Ammon's horn (tissue), 1 donor: Measurements from ENCODE around the gene BOLA3.
A peak's percentile ranks its signal among the peaks of the same experiment; 100 is the strongest.
"Not testable (repeated sequence)": the region's sequence is repeated elsewhere in the genome, so short reads cannot be mapped to it uniquely, and the experiment has no call there.

Source experiments
- DNase-seq: peaks from one replicate; pipeline ENCODE4 v3.0.0-alpha.2; 2016; ENCODE audit warnings: low spot score

BOLA3 gene, protein sequence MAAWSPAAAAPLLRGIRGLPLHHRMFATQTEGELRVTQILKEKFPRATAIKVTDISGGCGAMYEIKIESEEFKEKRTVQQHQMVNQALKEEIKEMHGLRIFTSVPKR

DNA sequence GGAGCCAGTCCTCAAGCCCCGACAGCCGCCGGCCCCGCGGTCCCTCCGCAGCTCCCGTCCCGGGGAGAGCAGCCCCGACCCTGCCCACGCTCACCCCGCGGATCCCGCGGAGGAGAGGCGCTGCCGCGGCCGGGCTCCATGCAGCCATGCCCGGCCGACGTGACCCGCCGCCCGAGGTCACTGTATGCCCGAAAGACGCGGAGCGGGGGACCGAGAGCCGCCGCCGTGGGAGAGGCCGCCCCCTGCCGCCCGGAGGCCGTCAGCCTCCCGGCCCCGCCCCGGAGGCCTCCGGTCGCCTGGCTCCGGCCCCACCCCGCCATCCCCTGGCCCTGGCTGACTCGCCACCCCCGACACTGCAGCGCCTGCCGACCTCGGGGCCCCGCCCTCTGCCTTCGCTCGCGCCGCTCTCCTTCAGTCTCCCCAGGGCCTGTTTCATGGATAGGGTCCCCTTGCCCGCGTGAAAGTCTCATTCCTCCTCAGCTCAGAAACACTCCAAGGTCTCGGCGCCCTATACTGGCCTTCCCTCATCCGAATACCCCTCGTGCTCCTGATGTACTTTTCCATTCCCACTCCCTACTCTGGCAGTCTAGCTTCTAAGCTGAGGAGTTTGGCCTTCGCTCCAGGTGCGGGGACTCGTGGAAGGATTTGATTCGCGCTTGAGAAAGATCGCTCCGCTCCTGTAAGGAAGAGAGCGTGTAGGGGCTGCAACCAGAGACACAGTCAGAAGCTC is at the start of gene BOLA3:
TSS of gene BOLA3 (minus strand) at position 186 of the 730 bp plus-strand sequence. CDS start at position 148, 38 bp downstream.
- DNase-seq = peak; percentile 84

DNA sequence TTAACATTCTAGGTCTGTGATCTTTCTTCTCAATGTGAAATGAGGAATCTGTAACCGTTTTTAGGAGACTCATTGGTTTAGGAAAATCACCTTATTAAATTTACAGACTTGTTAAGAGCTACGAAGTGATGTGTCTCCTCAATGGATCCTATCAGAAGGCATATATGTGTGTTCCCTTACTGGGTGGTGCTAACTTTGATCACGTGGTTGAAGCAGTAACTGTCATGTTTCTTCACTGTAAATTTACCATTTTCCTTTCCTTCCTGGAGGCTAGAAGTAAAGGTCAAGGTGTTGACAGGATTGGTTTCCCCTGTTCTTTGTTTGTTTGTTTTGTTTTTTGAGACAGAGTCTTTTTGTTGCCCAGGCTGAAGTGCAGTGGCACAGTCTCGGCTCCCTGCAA is 49.3 kb upstream of the BOLA3 start:
- DNase-seq = no peak

DNA sequence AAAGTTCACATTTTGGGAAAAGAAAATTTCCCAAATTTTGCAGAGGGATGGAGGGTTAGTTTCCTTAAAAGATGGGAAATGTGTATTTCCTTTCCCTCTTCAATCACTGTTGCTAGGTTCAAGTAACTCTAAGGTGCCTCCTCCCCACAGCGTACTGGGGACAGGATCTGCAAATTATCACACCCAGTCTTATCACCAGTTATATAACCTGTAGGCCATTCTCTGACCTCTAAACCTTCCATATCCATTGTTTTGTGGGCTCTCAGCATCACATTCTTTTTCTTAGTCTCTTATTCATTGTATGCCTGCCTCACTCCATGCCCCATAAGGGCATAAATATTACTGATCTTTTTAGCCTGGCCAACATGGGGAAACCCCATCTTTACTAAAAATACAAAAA is 47.1 kb upstream of the BOLA3 start:
- DNase-seq = no peak

DNA sequence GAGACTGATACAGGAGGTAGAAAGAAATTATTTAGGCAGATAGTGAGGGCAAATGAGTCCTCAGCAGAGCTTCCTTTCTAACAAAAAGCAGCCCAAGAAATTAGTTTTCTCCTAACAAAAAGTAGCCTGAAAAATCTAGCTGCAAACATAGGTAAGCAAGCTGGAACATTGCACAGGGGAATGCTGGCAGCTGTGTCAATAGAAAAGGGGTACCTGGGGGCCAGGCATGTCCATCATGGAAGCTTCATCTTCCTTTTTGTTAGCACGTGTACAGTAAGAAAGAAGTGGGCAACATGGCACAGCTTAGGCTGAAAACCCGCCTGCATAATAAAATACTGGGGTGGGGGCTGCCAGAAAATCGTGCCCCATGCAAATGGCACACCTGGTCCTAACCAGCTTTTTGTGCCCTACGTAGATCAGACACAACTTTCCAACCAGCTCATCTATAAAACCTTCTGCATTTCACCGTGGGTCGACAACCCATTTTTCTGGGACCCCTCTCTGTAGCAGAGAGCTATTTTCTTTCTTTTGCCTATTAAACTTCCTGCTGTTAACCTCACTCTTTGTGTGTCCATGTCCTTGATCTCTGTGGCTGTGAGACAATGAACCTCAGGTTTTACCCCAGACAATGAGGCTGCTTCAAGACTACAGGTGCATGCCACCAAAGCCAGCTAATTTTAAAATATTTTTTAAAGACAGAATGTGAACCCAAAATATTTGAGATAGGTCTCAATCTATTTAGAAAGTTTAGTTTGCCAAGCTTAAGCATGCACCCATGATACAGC is 44.1 kb upstream of the BOLA3 start:
- DNase-seq = no peak

DNA sequence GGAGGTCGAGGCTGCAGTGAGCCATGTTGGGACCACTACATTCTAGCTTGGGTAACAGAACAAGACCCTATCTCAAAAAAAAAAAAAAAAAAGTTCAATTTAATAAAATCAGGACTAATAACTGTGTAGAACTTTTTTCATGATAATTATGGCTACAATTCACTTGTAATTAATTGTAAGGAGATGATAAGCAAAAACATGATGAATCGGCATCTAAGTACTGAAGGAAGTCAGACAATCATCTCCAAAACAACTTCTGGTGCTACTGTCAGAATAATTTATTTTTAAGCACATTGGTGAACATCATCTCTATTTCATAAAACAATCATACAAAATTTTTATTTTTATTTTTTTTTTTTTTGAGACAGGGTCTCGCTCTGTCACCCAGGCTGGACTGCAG is 41.0 kb upstream of the BOLA3 start:
- DNase-seq = no peak

DNA sequence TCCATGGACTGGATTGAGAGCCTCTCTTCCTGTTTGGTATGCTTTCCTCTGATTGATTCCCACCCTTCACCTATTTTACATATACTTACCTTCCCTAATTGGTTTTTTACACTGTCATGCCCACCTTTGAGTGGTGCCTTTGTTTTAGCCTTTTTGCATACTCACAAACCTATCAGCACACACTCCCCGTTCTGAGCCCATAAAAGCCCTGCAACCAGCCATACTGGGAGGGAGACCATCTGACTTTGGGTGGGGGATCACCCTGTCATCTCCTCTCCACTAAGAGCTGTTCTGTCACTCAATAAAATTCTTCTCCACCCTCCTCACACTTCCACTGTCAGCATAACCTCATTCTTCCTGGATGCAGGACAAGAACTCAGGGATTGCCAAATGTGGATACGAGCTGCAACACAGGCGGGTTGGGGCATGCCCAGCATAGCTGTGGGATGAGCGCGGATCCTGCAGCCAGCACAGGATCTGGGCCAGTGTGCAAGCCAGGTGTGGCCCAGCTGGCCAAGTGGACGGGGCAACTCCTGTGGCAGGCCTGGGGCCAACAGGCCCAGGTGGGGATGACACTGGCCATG is 40.4 kb upstream of the BOLA3 start:
- no peak for DNase-seq

DNA sequence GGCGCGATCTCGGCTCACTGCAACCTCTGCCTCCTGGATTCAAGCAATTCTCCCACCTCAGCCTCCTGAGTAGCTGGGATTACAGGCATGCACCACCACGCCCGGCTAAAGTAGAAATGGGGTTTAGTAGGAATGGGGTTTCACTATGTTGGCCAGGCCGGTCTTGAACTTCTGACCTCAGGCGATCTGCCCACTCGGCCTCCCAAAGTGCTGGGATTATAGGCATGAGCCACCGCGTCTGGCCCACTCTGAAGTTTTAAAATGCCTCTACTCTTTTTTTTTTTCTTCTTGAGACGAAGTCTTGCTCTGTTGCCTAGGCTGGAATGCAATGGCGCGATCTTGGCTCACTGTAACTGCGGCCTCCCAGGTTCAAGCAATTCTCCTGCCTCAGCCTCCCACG is 39.0 kb upstream of the BOLA3 start:
- not testable (repeated sequence) for DNase-seq

DNA sequence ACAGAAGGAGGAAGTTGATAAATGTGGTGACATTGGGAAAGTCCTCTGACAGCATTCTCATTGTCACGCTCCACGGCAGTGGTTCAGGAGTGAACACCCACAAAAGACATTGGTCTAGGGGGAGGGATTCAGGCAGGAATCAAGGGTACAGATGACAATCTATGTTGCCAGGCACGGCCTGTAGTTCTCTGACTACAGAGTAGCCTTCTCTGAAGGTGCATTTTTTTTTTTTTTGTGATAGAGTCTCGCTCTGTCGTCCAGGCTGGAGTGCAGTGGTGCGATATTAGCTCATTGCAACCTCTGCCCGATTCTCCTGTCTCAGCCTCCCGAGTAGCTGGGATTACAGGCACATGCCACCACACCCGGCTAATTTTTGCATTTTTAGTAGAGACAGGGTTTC is 38.3 kb upstream of the BOLA3 start:
- DNase-seq = peak; percentile 79

DNA sequence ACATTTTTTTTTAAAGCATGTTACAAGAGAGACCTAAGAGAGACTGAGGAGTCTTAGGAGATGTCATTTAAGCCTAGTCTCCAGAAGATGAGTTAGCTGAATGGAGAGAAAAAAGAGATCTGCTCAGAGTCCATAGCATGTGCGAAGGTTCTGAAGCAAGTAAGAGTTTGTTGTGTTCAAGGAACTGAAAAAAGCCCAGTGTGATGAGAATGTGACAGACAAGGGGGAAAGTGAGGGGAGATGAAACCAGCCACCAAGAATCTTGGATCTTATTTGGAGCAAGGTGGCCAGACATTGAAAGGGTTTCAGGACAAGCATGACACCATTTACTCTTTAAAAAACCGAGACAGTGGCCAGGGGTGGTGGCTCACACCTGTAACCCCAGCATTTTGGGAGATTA is 36.2 kb upstream of the BOLA3 start:
- DNase-seq = no peak

DNA sequence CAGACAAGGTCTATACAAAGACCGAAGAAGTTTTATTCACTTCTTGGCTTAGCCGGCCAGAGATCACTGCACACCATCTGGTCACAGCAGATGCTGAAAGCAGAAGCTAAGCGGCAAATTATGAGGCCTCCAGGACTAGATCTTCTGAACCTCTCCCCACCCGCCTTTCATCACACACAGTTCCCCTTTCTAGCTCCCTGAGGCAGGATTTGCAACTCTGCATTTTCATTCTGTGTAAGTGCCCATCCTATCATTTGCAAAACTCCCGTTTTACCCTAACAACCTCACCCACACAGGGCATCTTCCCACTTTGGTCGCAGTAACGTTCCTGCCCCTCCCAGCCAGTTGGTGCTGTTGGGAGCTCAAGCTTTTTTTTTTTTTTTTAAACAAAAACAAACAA is 34.0 kb upstream of the BOLA3 start:
- DNase-seq = peak; percentile 80

DNA sequence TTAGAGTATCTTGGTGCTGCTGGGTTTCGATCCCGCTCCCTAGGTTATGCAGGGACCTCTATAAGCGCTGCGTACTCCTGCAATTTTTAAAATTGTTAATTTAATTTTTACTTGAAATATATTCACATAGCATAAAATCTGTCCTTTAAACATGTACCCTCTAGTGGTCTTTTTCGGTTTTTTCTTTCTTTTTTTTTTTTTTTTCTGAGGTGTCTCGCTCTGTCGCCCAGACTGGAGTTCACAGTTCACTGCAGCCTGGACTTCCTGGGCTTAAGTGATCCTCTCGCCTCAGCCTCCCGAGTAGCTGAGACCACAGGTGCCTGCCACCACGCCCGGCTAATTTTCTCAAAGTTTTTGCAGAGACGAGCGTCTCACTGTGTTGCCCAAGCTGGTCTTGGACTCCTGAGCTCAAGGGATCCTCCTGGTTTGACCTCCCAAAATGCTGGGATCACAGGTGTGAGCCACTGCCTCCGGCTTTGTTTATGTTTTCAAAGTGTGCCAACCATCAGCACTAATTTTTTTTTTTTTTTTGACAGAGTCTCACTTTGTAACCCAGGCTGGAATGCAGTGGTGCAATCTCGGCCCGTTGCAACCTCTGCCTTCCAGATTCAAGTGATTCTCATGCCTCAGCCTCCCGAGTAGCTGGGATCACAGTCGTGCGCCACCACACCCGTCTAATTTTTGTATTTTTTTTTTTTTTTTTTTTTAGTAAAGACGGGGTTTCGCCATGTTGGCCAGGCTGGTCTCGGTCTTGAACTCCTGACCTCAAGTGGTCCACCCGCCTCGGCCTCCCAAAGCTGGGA is 31.6 kb upstream of the BOLA3 start:
- no peak for DNase-seq

DNA sequence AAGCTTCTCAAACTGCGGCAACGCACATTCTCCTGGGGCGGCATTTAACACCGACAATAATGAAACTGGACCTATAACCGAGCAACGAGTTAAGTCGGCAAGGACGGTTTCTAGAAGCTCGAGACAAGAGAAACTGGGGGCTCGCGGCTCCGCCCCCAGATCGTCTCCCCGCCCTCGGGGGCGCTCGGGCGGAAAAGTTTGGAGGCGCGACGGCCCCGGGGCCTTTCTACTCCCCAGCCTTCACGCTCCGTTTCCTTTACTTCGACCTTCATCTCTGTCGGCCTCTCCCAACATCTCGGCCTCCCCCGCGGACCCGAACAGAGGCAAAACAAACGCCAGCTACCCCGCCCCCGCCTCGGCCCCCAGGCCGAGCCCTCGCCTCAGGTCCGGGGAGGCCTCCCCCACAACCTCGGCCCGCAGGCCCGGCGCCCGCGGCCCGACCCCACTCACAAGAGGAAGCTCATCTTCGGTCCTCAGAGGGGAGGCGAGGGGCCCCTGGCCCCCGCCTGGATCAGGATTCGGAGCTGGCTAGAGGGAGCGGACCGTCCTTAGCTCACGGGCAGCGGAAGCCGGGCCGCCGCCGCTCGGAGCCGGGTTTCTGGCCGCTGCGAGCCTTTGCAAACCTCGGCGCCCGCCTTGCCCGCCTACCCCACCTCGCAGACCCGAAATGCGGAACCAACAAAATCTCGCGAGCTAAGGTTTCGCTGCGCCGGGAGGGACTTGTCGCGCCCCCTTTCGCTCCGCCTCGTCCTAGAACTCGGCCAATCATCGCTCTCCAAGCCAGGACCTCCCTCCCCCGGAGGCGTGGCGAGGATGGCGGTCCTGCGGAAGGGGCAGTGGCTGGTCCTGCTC is 30.7 kb upstream of the BOLA3 start, which contains the start of gene MOB1A:
TSS of gene MOB1A (minus strand) at position 669 of the 852 bp plus-strand sequence. CDS start at position 464, 205 bp downstream.
- DNase-seq = peak; percentile 99

DNA sequence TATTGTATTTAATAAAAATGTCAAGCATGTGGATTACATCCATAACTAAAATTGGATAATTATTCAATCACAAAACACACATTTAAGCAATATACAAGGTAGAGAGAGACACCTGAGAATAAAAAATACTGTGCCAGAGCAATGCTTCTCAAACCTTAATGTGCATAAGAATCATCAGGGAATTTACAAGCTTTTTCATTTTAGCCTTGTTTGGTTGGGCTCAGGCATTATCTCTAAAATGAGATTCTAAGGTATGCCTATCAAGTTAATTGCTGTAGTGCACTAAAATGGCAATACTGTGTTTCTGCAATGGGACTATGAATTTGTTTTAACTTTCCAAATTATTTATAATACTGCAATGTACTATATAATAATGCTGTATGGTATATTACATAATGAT is 30.0 kb upstream of the BOLA3 start:
- no peak for DNase-seq

DNA sequence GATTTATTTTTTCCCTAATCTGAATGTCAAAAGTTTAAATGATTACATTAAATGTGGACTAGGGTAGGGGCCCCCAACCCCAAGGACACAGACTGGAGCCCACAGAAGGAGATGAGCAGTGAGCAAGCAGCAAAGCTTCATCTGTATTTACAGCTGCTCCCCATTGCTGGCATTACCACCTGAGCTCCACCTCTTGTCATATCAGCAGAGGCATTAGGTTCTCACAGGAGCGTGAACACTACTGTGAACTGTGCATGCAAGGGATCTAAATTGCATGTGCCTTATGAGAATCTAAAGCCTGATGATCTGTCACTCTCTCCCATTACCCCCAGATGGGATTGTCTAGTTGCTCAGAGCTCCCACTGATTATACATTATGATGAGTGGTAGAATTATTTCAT is 27.2 kb upstream of the BOLA3 start:
- DNase-seq = no peak

DNA sequence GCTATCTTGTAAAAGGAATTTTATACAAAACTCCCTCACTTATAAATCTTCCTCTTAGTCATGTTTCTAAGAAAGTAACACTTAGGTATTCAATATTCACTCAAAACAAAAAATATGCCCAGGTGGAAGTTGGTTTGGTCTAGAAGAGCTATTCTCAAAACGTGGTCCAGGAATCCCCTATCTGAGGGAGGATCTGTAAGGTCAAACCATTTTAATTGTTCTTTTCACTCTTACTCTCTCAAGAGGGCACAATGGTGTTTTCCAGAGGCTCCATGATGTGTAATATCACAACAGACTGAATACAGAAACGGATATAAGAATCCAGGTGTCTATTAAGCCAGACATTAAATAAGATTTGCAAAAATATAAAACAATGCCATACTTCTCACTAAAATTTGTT is 21.0 kb upstream of the BOLA3 start:
- no peak for DNase-seq

DNA sequence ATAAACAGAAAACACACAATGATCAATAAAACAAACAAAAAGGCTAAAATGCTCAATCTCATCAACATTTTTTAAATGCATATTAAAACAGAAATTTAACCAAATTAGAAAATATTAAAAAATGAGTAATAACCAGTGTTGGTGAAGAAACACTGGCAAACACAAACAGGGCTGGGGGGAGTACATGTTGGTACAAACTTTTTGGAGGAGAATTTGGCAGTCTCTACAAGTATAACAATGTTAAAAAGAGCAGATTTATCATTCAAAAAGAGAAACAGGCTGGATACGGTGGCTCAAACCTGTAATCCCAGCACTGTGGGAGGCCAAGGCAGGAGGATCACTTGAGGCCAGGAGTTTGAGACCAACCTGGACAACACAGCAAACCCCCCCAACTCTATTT is 17.0 kb upstream of the BOLA3 start:
- DNase-seq = no peak

DNA sequence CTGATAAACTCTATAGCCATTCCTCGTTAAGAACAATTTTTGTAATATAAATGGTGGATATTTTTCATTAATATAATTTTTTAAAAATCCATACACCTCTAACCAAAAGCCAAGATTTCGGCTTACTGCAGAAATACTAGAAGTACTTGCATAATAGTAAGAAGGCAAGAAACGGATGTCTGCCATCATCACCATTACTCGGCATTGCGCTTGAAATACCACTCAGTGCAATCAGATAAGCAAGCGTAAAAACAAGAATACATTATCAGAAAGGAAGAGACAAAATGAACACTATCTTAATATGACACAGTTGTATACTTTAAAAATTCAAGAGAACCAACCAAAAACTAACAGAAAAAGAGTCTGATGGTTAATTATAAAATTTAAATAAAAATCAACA is 15.2 kb upstream of the BOLA3 start:
- no peak for DNase-seq

DNA sequence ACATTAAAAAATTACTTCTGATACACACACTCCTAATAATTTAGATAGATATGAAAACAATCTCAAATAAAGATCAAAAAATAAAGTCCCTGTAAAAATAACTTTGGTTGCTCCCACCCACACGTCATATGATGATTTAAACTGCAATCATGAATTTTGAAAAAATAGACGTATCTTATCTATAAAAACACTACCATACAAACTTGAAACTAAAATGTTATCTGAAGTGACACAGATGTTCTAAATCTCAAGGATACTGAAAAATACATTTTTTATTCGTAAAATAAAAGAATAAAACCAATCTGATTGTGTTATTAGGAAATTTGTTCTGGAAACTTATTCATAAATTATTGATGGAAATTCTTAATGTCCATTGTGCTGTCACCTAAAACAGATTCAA is 8.1 kb upstream of the BOLA3 start:
- no peak for DNase-seq

DNA sequence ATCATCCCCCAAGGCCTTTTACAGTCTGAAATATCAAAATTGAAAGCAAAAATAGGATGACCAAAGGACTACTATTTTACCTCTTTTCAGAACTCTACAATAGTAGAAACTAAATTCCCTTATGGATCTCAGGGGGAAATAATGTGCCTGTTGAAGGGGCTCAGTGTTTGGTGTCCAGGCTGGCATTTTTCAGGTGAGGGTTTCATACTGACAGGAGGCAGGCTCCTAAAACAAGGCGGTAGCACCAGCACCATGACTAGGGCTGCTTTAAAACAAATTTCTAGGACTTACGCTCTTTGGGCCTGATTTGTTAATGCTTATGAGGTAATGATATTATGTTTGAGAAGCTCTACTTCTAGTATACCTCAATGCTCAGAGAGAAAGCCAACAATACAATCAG is 5.2 kb upstream of the BOLA3 start:
- no peak for DNase-seq

DNA sequence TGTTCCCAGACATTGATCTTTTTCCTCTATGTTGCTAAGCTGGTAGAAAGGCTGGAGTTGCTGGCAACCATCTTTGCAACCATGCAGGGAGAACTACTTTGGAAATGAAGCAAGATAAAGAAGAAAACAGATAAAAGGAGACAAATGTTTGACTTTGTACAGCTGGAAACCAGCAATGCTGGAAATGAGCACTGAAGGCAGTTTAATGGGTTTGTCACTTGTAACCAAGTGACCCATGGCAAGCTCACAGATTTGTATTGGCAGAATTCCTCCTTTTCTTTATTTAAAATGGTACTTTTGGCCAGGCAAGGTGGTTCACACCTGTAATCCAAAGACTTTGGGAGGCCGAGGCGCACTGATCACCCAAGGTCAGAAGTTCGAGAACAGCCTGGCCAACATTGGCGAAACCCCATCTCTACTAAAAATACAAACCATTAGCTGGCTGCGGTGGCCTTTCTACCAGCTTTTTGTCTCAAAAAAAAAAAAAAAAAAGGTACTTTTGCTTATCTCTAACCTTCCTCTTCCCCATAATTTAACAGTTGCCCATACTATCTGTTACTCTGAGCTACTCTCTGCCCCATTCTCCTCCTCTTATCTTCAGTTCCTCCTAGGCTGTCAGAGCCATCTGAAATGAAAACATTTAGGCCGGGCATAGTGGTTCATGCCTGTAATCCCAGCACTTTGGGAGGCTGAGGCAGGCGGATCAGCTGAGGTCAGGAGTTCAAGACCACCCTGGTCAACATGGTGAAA is 2.0 kb upstream of the BOLA3 start:
- no peak for DNase-seq

DNA sequence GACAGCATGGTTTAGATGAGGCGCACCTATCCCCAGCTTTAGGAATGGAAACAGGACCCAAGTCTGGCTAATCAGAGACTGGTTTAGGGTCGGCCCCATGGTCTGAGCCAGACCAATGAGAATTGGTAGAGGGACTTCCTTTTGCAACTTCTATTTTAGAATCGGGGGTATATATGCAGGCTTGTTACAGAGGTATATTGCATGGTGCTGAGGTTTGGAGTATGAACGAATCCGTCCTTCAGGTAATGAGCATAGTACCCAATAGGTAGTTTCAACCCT is 1.5 kb upstream of the BOLA3 start:
- no peak for DNase-seq
